Activated CD4-positive, alpha-beta T cell treated with anti-CD3 and anti-CD28 coated beads for 4 hours (primary cell): ENCODE data around the gene COL19A1.
"Not testable (repeated sequence)": the region's sequence is repeated elsewhere in the genome, so short reads cannot be mapped to it uniquely, and the experiment has no call there.

Experiments used
- DNase-seq, 2 donors: peaks; one replicate each; pipeline ENCODE4 v3.0.0-alpha.2; 2020

COL19A1 gene

GRCh38 chr6:69866351-69866769 lies at the start of gene COL19A1:
COL19A1 (plus strand) TSS chr6:69866556; CDS start chr6:69879568, 13,012 bp downstream.
- DNase-seq = peak; percentile 8 to 16

- DNase-seq = peak; percentile 7 to 20
Measured at GRCh38 chr6:69816569-69816968, 49.8 kb upstream of the COL19A1 start.

- DNase-seq = no peak
Measured at GRCh38 chr6:69817358-69817757, 49.0 kb upstream of the COL19A1 start.

- DNase-seq = no peak
Measured at GRCh38 chr6:69818223-69818930, 48.0 kb upstream of the COL19A1 start.

GRCh38 chr6:69819138-69819537 lies 47.2 kb upstream of the COL19A1 start:
- no peak for DNase-seq

- no peak for DNase-seq
Measured at GRCh38 chr6:69820018-69820417, 46.3 kb upstream of the COL19A1 start.

GRCh38 chr6:69820438-69820837 lies 45.9 kb upstream of the COL19A1 start:
- no peak for DNase-seq

GRCh38 chr6:69824355-69824754 lies 42.0 kb upstream of the COL19A1 start:
- not testable (repeated sequence) for DNase-seq

GRCh38 chr6:69825904-69826303 lies 40.5 kb upstream of the COL19A1 start:
- no peak for DNase-seq

GRCh38 chr6:69827276-69827893 lies 39.0 kb upstream of the COL19A1 start:
- DNase-seq = no peak

- no peak for DNase-seq
Measured at GRCh38 chr6:69832558-69832957, 33.8 kb upstream of the COL19A1 start.

GRCh38 chr6:69835414-69836179 lies 30.8 kb upstream of the COL19A1 start:
- DNase-seq = peak in 1 of 2 donors; percentile 17

GRCh38 chr6:69841862-69842261 lies 24.5 kb upstream of the COL19A1 start:
- no peak for DNase-seq

- DNase-seq = no peak
Measured at GRCh38 chr6:69843189-69843588, 23.2 kb upstream of the COL19A1 start.

- DNase-seq = no peak
Measured at GRCh38 chr6:69846312-69846711, 20.0 kb upstream of the COL19A1 start.

GRCh38 chr6:69846770-69847491 lies 19.4 kb upstream of the COL19A1 start:
- no peak for DNase-seq

GRCh38 chr6:69847492-69847788 lies 18.9 kb upstream of the COL19A1 start:
- DNase-seq = no peak

- DNase-seq = no peak
Measured at GRCh38 chr6:69848552-69848951, 17.8 kb upstream of the COL19A1 start.

- no peak for DNase-seq
Measured at GRCh38 chr6:69852706-69853105, 13.7 kb upstream of the COL19A1 start.

GRCh38 chr6:69861986-69862385 lies 4.4 kb upstream of the COL19A1 start:
- DNase-seq = no peak

- no peak for DNase-seq
Measured at GRCh38 chr6:69863766-69864165, 2.6 kb upstream of the COL19A1 start.

- no peak for DNase-seq
Measured at GRCh38 chr6:69865126-69865525, 1.2 kb upstream of the COL19A1 start.
